HG02938 (cell line): ENCODE results near the gene CDH20.
A peak's percentile ranks its signal among the peaks of the same experiment; 100 is the strongest.

ENCODE experiments used
- ATAC-seq: cut with Tn5 transposase; IDR thresholded peaks from one replicate; pipeline ENCODE4 v1.9.1; 2021; ENCODE audit warnings: mild to moderate bottlenecking, moderate library complexity; ENCODE audit not compliant: unreplicated experiment

The CDH20 gene

GRCh38 chr18:61333271-61333745 is at the start of gene CDH20:
TSS of gene CDH20 (plus strand) at chr18:61333430.
- ATAC-seq = no peak

DNA sequence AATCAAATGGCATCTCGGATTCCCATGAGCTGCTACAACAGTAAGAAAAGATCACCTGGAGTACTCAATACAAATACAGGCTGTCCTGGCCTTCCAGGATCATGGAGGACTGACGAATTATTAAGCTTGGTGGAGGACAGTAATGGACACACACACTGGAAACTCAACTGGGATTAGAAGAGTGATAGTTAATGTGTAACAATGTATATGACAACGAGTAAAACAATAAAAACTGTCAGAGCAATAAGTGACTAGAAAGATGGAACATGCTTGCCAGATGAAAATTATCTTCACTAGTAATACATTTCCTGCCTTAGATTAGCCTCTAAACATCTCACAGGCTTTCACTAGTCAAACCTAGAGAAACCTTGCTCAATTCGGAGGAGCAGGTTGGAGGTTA is 49.2 kb upstream of the CDH20 start:
- no peak for ATAC-seq

DNA sequence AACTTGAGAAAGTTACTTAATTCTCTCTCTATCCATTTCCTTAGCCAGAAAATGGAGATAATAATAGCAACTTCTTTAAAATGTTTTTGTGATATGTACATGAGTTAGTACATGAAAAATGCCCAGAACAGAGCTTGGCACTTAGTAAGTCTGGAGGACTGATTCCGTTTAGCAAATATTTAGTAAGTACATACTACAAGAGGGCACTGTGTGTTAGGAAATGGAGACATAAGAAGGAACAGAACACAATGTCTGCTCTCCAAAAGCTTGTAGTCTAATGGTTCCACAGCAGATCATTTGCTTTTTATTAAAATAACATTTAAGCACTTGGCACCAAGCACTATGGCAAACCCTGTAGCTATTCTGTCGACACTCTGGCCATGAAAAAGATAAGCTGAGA is 47.5 kb upstream of the CDH20 start:
- no peak for ATAC-seq

GRCh38 chr18:61286867-61287266 is 46.4 kb upstream of the CDH20 start:
- no peak for ATAC-seq

DNA sequence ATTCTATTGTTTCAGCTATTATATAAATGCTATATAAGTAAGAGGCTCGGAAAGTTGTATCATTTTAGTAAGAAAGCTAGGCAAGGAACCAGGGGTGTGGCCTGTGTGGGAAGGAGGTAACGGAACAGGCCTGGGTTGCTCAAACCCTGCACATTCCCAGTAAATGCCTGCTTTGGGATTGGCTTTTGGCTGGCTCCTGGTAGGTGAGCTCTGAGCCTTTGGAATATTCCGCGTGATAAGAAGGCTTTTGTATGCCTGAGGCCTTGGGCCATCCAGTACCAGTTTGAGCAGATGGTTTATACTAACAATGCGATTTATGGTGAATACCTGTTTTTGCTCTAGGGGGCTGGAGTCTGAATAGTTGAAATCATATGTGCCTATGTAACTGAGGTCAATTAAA is 42.6 kb upstream of the CDH20 start:
- ATAC-seq = no peak

DNA sequence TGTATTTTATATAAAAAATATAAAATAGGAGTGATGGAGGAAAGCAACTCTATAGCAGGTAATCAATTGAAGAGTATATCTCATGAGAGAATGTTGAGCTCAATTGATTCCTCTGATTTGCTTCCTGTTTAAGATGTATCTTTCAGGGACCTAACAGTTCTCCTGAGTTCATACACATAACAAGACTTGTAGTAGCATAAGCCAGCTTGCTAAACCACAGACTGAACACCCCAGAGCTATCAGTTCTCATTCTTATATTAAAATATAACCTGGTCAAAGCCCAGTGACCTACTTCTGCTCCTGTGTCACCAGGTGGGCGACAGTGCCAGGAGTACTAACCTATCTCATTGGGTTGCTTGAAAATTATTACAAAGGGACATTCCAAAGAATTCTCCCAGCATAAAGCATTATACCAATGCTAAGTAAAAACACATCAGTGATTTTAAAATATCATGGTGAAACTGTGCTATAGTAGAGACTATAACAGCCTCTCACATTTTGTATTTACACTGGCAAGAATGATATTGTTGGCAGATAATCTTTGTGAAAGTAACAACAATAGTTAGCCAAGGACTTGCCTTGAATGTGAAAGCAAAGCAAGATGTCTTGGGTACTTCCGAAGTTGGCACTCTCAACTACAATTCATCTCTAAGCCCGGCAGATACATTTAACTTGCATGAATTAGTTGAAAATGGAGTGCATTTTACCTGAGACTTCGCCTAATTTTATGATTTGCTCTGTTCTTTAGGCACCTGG is 40.8 kb upstream of the CDH20 start:
- ATAC-seq = no peak

GRCh38 chr18:61295153-61295552 is 38.1 kb upstream of the CDH20 start:
- ATAC-seq = no peak

- ATAC-seq = no peak
Observed at GRCh38 chr18:61308004-61308403, 25.2 kb upstream of the CDH20 start.

DNA sequence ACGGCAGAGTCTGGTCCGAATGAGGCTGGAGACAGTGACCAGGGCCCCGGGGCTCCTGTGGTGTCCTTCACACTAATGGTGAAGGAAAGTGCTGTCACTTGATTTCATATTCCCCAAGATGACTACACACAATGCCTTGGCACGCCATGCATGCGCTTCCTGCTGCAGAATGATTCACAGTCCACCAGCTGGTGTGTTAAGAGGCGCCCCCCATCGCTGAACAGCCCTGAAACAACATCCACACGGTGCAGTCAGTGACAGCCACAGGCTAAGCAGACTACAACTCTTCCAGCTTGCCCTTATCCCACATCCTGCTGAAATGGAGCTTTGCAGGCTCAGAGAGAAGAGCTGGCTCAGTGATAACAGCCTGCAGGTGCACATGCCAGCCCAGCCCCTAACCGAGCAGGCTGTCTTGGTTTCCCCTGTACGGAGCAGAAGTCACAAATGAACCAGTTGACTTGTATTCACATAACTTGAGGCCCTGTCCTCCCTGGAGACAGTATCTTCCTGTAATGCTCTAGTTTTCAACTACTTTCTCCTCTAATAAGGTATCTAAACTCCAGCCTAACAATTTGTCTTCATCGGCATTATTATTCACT is 24.3 kb upstream of the CDH20 start:
- no peak for ATAC-seq

DNA sequence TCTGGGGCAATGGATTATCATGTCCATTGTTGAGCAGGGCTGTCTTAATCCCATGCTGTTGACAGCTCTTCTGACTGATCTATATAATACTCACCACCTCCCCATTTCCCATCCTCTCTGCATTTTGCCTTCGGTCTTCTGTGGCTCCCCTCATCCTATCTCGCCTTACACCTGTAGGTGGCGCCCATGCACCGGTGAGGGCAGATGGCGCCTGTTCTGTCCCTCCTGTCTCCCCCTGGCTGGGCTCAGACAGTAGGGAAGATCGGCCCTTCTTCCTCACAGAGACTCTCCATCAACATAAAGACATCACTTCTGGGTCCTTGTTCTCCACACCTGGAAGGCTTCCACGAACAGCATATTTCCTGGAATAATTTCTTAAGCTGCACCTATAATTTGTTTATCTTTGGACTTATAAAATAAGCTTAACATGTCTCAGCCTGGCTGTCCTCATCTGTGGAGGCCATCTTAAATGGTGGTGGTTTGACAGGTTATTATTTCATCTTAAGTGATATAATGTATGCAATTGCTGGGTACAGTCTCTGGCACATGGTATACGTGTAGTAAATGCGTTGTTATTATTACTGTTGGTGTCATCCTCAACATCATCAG is 10.9 kb upstream of the CDH20 start:
- peak; percentile 89 for ATAC-seq

GRCh38 chr18:61323951-61324350 is 9.3 kb upstream of the CDH20 start:
- no peak for ATAC-seq

DNA sequence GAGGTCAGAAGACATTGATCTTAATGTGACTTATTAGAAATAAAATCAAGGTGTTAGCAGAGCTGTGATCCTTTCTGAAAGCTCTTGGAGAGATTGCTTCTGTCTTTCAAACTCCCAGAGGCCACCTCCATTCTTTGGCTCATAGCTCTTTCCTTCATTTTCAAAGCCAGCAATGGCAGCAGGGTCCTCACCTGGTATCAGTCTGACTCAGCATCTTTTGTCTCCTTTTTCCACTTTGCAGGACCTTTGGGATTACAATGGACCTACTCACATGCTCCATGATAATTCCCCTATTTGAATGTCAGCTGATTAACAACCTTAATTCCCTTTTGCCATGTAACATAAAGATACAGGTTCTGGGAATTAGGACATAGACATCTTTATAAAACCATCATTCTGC is 6.8 kb upstream of the CDH20 start:
- ATAC-seq = no peak

DNA sequence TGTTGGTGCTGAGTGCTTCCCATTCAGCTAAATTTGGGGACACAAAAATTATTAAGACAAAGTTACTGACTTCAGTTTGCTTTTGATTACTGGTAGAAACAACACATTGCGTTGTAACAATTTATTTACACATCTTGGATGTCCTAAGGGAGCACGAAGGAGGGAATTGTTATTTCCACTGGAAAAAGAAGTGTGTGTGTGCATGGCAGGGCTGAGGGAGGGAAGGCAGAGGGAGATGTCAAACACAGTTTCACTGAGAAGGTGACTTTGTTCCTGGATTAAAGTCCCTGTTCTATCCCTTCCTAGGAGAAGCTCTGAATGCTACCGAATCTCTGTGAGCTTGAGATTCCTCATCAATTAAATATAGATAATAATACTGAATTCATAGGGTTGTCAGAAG is 3.8 kb upstream of the CDH20 start:
- ATAC-seq = no peak

DNA sequence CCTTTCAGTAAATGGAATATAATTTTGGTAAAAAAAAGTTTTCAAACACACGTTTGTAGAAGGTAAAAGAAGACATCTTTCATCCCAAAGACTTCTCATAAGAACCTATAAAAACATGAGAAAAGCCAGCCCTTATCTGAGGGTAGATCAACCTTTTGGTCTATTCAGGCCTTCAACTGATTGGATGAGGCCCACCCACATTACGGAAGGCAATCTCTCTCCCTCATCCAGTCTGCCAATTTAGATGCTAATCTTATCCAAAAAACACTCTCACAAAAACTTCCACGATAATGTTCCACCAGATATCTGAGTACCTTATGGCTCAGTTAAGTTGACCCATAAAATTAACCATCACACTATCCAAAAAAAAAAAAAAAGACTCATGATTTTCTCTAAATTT is 2.2 kb upstream of the CDH20 start:
- no peak for ATAC-seq

- no peak for ATAC-seq
Observed at GRCh38 chr18:61333746-61334490, 688 bp downstream of the CDH20 start.

DNA sequence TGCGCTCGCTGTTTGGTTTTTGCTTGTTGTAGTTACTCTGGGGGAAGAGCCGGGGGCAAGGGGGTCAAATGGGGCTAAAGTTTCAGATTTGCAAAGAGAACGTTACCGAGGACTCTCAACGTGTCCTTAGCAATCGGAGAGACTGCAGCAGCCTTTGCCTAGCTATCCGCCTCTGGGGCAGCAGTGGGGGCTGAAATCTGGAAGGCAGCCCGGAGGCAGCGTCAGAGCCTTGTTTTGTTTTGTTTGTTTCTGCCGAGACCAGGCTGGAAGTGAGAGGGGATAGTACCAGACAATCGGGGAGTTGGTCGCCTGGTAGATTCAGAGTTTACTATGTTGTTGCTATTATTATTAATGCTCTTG is 1.2 kb downstream of the CDH20 start:
- no peak for ATAC-seq

DNA sequence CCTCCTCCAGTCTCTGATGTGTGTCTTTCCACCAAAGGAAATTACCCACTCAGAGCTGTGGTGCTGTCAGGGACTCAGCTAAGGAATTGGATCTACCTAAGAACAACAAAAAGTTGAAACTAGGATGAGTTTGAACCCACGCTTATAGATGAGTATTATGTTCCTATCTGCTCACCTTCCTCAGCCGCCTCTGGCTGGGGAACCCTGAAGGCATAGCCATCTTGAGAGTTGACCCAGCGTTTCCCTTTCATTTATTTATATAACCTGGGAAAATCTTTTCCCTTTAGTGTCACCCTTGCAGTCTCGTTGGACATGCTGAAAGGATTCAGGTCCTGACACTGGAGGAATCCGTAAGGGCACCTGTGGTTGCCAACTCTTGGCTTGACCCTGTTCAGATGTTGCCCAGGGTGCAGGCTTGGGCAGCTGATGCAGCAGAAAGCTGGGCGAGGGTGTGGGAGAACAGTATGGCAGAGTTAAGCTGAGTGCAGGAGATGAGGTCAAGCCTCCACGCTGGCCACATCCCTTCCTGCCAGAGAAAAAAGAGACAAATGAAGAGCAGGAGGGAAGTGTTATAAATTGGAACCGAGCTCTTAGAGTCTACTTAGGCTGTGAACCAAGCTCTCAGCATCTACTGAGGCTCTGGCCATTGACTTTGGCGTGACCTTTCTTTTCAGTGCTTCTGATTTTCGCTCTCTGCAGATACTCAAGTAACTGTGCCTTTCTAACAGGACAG is 1.9 kb downstream of the CDH20 start:
- no peak for ATAC-seq

DNA sequence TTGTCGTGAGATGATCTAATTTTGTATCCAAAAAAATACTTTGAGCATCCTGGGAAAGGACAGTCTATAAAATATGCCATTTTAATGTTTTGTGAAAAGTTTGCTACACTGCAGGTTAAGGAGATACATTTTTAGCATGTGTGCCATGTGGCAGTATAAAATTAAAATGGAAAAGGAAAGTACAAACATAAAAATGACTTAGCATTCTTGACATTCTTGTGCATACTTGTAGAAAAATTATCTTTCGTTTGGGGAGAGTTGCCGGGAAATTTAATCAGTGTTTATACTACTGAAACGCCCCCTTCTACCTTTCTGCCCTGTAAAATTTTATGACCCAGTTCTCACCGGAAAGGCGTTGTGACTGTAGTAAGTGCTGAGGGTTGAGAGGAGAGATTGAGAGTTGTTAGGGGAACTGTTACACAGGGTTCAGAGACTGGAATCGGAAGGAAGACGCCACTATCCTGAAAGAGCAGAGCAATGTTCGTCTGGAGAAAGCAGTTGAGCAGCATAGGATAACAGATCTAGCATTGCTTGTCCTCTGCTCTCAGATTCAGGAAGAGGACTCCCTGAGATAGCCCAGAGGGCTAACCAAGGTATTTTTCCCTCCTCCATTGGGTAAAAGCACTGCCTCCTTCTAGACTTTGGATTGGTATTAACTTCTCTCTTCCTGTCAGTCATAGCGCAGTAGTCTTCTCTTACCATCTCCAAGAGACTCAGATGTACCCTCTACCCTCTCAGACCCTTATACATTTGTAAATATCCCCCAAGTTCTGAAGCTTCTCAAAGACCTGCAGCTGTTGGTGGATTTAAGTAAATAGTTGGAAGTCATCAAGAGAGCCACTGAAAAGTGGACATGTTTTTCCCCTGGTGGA is 2.7 kb downstream of the CDH20 start:
- ATAC-seq = no peak

- no peak for ATAC-seq
Observed at GRCh38 chr18:61336766-61337165, 3.5 kb downstream of the CDH20 start.

- no peak for ATAC-seq
Observed at GRCh38 chr18:61337527-61337926, 4.3 kb downstream of the CDH20 start.
